ENCODE measurements around the gene PRSS12.

Gene PRSS12

GRCh38 chr4:118356731-118357130 is 3.9 kb upstream of the PRSS12 start:
- DNase-seq = no peak

- no peak for DNase-seq
Observed at GRCh38 chr4:118356111-118356510, 3.3 kb upstream of the PRSS12 start.

- DNase-seq = no peak
Observed at GRCh38 chr4:118354913-118355312, 2.1 kb upstream of the PRSS12 start.

- no peak for DNase-seq
Observed at GRCh38 chr4:118353534-118354030, 779 bp upstream of the PRSS12 start.

GRCh38 chr4:118351851-118352827 is 664 bp downstream of the PRSS12 start:
- no peak for DNase-seq

GRCh38 chr4:118350961-118351360 is 1.8 kb downstream of the PRSS12 start:
- no peak for DNase-seq

- no peak for DNase-seq
Observed at GRCh38 chr4:118348886-118349285, 3.9 kb downstream of the PRSS12 start.

- DNase-seq = no peak
Observed at GRCh38 chr4:118346495-118346894, 6.3 kb downstream of the PRSS12 start.

- no peak for DNase-seq
Observed at GRCh38 chr4:118345813-118346212, 7.0 kb downstream of the PRSS12 start.

GRCh38 chr4:118344801-118345200 is 8.0 kb downstream of the PRSS12 start:
- DNase-seq = no peak

- no peak for DNase-seq
Observed at GRCh38 chr4:118343501-118343900, 9.3 kb downstream of the PRSS12 start.

- no peak for DNase-seq
Observed at GRCh38 chr4:118340109-118340508, 12.7 kb downstream of the PRSS12 start.

GRCh38 chr4:118338981-118339765 is 13.6 kb downstream of the PRSS12 start:
- no peak for DNase-seq

GRCh38 chr4:118338518-118338917 is 14.3 kb downstream of the PRSS12 start:
- DNase-seq = no peak

- DNase-seq = no peak
Observed at GRCh38 chr4:118337954-118338353, 14.8 kb downstream of the PRSS12 start.

GRCh38 chr4:118335774-118336173 is 17.0 kb downstream of the PRSS12 start:
- no peak for DNase-seq

GRCh38 chr4:118335324-118335723 is 17.5 kb downstream of the PRSS12 start:
- no peak for DNase-seq

GRCh38 chr4:118331352-118331751 is 21.5 kb downstream of the PRSS12 start:
- no peak for DNase-seq

- DNase-seq = no peak
Observed at GRCh38 chr4:118329849-118330248, 23.0 kb downstream of the PRSS12 start.

GRCh38 chr4:118327554-118328241 is 25.1 kb downstream of the PRSS12 start:
- no peak for DNase-seq

- DNase-seq = no peak
Observed at GRCh38 chr4:118326585-118326984, 26.2 kb downstream of the PRSS12 start.

GRCh38 chr4:118325431-118325830 is 27.4 kb downstream of the PRSS12 start:
- no peak for DNase-seq

Data from activated T-cell treated with anti-CD3 and anti-CD28 coated beads for 4 hours (primary cell).